Measurements from ENCODE around the gene CUL4A.

The CUL4A gene

DNA sequence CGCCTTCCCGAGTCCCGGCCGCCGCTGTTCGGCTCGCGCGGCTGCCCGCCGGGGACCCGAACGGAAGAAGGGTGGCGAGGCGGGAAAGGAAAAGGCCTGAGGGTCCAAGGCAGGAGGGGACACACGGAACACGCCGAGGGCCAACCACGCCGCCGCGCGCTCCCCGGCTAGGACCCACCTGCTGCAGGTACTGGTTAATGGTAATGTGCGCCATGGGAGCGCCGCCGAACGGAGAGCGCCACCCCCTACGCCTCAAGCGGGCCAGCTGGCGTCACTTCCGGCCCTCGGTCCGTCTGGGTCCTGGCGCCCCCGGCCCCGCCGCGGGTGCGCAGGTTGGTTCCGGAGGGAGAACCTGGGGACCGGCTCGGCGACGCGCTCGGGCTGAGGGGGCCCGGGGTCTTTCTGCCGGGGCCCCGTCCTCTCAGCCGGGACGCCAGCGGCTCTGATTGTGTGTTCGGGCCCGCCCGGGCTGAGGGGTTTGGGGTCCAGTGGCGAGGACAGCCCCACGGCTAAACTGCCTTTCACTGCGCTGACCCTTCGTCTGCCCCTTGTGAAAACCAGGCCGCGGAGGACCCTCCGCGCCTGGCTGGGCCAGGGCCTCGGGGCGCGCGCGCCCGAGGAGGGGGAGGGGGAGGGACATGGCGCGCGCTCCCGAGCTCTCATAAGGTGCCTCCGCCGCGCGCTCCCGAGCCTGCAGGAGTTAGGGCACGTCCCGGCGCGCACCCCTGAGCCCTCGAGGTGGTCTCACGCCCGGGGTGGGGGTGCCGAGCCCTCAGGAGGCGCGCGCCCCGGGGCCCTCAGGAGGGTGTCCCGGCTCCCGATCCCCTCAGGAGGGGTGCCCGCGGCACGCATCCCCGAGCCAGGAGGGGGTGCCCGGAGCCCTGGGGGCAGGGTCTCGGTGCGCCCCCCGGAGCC, 735 bp upstream of the CUL4A start, which contains the start of gene PCID2 (continued):
- TF ChIP-seq, protein P1, sequence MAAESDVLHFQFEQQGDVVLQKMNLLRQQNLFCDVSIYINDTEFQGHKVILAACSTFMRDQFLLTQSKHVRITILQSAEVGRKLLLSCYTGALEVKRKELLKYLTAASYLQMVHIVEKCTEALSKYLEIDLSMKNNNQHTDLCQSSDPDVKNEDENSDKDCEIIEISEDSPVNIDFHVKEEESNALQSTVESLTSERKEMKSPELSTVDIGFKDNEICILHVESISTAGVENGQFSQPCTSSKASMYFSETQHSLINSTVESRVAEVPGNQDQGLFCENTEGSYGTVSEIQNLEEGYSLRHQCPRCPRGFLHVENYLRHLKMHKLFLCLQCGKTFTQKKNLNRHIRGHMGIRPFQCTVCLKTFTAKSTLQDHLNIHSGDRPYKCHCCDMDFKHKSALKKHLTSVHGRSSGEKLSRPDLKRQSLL (tag by site-specific recombination; IDR thresholded peaks at IDR 0.05) = peak; percentile 71
- no peak for TF ChIP-seq ZNF548 (tag by site-specific recombination; IDR thresholded peaks at IDR 0.05)
- TF ChIP-seq, protein P2, sequence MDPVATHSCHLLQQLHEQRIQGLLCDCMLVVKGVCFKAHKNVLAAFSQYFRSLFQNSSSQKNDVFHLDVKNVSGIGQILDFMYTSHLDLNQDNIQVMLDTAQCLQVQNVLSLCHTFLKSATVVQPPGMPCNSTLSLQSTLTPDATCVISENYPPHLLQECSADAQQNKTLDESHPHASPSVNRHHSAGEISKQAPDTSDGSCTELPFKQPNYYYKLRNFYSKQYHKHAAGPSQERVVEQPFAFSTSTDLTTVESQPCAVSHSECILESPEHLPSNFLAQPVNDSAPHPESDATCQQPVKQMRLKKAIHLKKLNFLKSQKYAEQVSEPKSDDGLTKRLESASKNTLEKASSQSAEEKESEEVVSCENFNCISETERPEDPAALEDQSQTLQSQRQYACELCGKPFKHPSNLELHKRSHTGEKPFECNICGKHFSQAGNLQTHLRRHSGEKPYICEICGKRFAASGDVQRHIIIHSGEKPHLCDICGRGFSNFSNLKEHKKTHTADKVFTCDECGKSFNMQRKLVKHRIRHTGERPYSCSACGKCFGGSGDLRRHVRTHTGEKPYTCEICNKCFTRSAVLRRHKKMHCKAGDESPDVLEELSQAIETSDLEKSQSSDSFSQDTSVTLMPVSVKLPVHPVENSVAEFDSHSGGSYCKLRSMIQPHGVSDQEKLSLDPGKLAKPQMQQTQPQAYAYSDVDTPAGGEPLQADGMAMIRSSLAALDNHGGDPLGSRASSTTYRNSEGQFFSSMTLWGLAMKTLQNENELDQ (tag by site-specific recombination; IDR thresholded peaks at IDR 0.05; ENCODE audit: low read depth) = no peak
- TF ChIP-seq, protein P3, sequence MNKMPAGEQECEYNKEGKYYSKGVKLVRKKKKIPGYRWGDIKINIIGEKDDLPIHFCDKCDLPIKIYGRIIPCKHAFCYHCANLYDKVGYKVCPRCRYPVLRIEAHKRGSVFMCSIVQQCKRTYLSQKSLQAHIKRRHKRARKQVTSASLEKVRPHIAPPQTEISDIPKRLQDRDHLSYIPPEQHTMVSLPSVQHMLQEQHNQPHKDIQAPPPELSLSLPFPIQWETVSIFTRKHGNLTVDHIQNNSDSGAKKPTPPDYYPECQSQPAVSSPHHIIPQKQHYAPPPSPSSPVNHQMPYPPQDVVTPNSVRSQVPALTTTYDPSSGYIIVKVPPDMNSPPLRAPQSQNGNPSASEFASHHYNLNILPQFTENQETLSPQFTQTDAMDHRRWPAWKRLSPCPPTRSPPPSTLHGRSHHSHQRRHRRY (tag by site-specific recombination; IDR thresholded peaks at IDR 0.05) = no peak
- no peak for TF ChIP-seq ZNF473 (tag by site-specific recombination; IDR thresholded peaks at IDR 0.05)
- peak; percentile 61 for TF ChIP-seq GFI1B (tag by site-specific recombination; IDR thresholded peaks at IDR 0.05)
- peak; percentile 91 for TF ChIP-seq ZBTB20 (tag by site-specific recombination; IDR thresholded peaks at IDR 0.05)
- TF ChIP-seq ZNF37A (tag by site-specific recombination; IDR thresholded peaks at IDR 0.05) = no peak
- TF ChIP-seq ZNF792 (tag by site-specific recombination; IDR thresholded peaks at IDR 0.05) = no peak; the same call in 1 of the 2 replicates
- no peak for TF ChIP-seq ZNF521 (tag by site-specific recombination; IDR thresholded peaks at IDR 0.05)
- TF ChIP-seq ZNF10 (tag by site-specific recombination; IDR thresholded peaks at IDR 0.05) = no peak
- TF ChIP-seq ZNF184 (tag by site-specific recombination; IDR thresholded peaks at IDR 0.05) = peak; percentile 63; the same call in 1 of the 2 replicates
- TF ChIP-seq ZNF341 (tag by site-specific recombination; IDR thresholded peaks at IDR 0.05; ENCODE audit: low read depth) = peak; percentile 30; the same call in 1 of the 2 replicates
- TF ChIP-seq ZNF155 (tag by site-specific recombination; IDR thresholded peaks at IDR 0.05) = no peak
- TF ChIP-seq ZNF658 (tag by site-specific recombination; IDR thresholded peaks at IDR 0.05) = no peak
- TF ChIP-seq ZNF121 (tag by site-specific recombination; IDR thresholded peaks at IDR 0.05) = peak; percentile 92
- TF ChIP-seq, protein P4, sequence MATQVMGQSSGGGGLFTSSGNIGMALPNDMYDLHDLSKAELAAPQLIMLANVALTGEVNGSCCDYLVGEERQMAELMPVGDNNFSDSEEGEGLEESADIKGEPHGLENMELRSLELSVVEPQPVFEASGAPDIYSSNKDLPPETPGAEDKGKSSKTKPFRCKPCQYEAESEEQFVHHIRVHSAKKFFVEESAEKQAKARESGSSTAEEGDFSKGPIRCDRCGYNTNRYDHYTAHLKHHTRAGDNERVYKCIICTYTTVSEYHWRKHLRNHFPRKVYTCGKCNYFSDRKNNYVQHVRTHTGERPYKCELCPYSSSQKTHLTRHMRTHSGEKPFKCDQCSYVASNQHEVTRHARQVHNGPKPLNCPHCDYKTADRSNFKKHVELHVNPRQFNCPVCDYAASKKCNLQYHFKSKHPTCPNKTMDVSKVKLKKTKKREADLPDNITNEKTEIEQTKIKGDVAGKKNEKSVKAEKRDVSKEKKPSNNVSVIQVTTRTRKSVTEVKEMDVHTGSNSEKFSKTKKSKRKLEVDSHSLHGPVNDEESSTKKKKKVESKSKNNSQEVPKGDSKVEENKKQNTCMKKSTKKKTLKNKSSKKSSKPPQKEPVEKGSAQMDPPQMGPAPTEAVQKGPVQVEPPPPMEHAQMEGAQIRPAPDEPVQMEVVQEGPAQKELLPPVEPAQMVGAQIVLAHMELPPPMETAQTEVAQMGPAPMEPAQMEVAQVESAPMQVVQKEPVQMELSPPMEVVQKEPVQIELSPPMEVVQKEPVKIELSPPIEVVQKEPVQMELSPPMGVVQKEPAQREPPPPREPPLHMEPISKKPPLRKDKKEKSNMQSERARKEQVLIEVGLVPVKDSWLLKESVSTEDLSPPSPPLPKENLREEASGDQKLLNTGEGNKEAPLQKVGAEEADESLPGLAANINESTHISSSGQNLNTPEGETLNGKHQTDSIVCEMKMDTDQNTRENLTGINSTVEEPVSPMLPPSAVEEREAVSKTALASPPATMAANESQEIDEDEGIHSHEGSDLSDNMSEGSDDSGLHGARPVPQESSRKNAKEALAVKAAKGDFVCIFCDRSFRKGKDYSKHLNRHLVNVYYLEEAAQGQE (tag by site-specific recombination; IDR thresholded peaks at IDR 0.05) = peak; percentile 61
- no peak for TF ChIP-seq MEIS1 (CRISPR knock-in tag; IDR thresholded peaks at IDR 0.05; ENCODE audit: borderline replicate concordance)
- peak; percentile 45 for TF ChIP-seq OSR2 (tag by site-specific recombination; IDR thresholded peaks at IDR 0.05)
- TF ChIP-seq ZNF169 (tag by site-specific recombination; IDR thresholded peaks at IDR 0.05) = no peak
- peak; percentile 93 for TF ChIP-seq GLI4 (tag by site-specific recombination; IDR thresholded peaks at IDR 0.05)
- no peak for TF ChIP-seq HOXC10 (CRISPR knock-in tag; IDR thresholded peaks at IDR 0.05)
- TF ChIP-seq SP2 (tag by site-specific recombination; IDR thresholded peaks at IDR 0.05) = peak; percentile 88
- no peak for TF ChIP-seq ZNF202 (tag by site-specific recombination; IDR thresholded peaks at IDR 0.05; ENCODE audit: borderline replicate concordance)
- no peak for TF ChIP-seq KLF16 (tag by site-specific recombination; IDR thresholded peaks at IDR 0.05)
- peak; percentile 100 for TF ChIP-seq ZNF391 (tag by site-specific recombination; IDR thresholded peaks at IDR 0.05; ENCODE audit: borderline replicate concordance, low read depth)
- TF ChIP-seq ZNF416 (tag by site-specific recombination; IDR thresholded peaks at IDR 0.05) = no peak
- TF ChIP-seq RBAK (tag by site-specific recombination; IDR thresholded peaks at IDR 0.05) = no peak
- TF ChIP-seq SP7 (tag by site-specific recombination; IDR thresholded peaks at IDR 0.05) = peak; percentile 94
- no peak for TF ChIP-seq ZNF621 (tag by site-specific recombination; IDR thresholded peaks at IDR 0.05)
- TF ChIP-seq TCF7L2 (IDR thresholded peaks at IDR 0.05; ENCODE audit: borderline replicate concordance, low read depth, low read length) = no peak
- peak; percentile 84 for TF ChIP-seq ZBTB17 (tag by site-specific recombination; IDR thresholded peaks at IDR 0.05)
- TF ChIP-seq FEZF1 (tag by site-specific recombination; IDR thresholded peaks at IDR 0.05) = peak; percentile 28; the same call in 1 of the 2 replicates
- TF ChIP-seq ZNF558 (tag by site-specific recombination; IDR thresholded peaks at IDR 0.05) = peak; percentile 51; the same call in 1 of the 2 replicates
